HG02840 (cell line): ENCODE measurements around the gene ZSWIM6.

ENCODE experiments used
- ATAC-seq: cut with Tn5 transposase; IDR thresholded peaks from one replicate; pipeline ENCODE4 v1.9.1; 2021; ENCODE audit warnings: mild to moderate bottlenecking, moderate library complexity, moderate number of reproducible peaks; ENCODE audit not compliant: unreplicated experiment, low FRiP score

The ZSWIM6 gene

DNA sequence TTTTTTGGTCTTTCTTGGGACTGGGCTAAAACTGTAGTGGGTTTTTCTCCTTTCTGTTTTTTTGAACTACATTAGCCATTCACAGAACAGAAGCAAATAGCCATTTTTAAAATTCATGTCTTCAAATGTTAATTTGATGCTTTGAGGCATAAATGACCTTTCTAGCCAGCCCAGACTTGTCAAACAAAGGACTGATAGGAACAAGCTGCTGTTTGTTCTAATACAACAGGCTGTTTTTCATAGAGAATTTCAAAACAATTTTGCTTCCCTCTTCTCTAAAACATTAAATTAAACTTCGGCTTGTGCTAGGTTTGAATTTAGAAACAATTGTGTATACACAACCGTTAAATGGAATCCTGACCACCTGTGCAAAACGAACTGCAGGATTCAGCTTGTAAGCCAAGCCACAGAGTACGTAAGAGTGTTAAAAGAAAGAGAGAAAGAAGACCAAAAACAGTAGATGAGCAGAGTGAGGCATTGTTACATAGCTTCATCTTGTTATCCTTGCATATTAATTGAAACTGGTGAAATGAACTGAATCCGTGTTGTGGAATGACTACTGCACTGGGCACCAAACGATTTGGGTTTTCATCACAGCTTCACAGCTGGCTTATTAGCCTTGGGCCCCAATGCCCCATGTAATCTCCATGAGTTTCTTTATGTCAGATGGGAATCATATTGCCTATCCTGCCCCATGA lies 100.0 kb downstream of the ZSWIM6 start:
- no peak for ATAC-seq

DNA sequence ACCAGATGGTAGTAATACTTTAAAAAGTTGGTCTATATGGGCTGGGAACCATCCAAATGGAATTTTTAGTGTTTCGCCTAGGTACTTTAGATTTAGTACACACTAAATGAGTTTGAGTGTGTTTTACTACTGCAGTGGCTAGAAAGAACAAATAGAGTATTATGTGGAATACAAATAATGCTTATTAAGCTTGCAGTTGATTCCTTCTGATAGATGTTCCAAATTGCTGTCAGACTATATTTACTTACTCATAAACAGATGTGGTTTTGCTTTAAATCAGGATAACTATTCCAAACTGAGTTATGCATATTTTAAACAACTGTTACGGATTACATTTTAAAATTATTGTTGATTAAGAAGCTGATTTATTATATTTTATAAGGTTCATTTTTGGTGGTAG lies 103.3 kb downstream of the ZSWIM6 start:
- no peak for ATAC-seq

DNA sequence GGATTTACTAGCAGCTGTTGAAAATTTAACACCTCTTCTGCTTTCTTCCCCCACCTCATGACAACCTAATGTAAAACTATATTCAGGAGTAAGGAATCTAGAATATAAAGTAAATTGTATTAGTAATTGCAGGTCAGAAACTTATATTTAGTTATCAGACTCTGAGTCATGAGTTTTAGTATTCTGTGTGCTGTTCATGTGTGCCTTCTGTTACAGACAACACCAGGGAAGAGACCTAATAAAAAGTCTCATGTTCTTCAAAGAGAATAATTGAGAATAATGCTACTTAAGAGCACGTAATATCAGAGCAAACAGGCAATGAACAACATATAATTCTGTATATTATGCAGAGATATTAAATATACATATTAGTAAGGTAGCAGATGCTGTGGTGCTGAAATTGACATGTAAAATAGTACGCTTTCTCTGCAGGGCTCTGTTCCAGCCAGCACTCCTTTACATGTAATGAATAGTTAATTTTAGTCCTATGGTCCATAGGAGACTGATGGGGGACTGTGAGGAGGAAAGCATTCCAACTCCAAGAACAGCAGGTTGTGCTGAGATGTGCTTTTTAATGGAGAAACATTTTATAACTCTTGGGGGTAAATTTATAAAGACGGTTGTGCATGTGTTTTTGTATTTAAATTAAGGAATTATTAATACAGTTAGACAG lies 106.4 kb downstream of the ZSWIM6 start:
- ATAC-seq = no peak

DNA sequence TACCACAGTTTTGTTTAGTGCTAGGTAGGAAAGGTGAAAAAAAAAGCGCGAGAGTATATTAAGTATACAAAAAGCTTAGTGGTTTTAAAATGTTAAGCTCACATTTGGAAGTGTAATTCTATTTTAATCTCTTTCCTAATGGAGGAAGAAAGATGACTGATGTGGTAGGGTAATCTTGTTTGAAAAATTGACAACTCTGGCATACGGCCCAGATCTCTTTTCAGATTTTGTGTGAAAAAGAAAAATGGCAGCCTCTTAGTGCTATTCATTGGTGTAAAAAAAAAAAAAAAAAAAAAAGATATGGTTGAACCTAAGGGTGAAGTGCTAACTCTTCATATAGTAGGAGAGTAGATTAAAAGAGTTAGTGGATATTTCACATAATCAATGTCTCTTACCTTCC lies 108.0 kb downstream of the ZSWIM6 start:
- ATAC-seq = no peak

DNA sequence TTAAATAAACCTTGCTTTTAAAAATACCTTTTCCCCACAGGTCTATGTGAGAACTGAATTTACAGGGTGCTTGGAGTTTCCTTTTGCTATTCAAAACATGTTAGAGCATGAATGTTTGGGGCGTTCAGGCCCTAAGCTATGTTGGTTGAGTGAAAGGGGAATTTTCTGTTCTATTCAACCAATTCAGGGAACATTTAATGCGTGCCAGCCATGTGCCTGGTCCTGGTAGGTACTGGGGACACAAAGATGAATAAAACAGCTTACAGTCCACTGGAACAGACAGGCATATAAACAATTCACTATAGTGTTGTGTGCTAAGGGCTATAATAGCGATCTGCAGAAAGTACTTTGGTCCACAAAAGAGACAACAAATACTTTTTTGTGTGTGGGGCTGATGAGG lies 108.5 kb downstream of the ZSWIM6 start:
- no peak for ATAC-seq

DNA sequence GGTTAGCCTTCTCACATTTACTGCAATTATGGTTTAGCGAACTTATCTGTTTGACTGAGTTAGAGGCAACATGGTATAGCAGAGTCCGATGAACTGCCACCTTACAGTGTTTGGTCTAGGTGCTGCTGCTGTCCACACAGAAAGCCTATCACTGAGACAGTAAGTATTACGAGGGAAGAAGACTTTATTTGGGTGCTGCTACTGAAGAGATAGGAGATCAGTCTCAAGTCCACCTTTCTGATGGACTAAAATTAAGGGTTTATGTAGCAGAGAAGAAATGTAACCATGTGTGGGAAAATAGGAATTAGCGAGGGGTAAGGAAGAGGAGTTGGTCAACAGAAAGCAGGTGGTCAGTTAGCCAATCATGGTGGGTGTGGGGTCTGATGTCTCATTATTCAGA lies 109.7 kb downstream of the ZSWIM6 start:
- no peak for ATAC-seq

DNA sequence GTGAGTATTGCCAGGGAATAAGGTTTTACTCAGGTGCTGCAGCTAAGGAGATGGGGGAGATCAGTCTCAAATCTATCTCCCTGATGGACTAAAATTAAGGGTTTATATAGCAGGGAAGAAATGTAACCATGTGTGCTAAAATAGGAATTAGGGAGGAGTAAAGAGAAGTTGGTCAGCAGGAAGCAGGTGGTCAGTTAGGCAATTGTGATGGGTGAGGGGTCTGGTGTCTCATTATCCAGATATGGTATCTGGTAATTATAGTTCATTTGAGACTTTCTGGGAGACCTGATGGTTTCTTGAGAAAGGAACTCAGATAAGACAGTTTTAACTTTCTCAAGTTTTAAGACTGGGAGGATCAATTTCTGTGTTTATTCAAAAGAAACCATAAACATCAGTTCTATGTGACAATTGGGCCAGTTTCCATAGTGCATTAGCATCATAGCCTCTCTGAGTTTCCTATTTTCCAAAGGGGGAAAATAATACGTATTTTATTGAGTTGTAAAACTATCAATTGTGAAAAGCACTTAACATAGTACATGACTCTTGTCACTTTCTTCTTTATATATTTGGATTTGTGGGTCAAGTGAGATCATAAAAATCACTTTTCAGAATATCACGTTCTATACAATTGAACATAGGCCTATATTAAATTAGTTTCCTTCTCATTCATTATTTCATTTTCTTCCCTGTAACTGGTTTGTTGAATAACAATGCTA lies 115.9 kb downstream of the ZSWIM6 start:
- ATAC-seq = no peak

DNA sequence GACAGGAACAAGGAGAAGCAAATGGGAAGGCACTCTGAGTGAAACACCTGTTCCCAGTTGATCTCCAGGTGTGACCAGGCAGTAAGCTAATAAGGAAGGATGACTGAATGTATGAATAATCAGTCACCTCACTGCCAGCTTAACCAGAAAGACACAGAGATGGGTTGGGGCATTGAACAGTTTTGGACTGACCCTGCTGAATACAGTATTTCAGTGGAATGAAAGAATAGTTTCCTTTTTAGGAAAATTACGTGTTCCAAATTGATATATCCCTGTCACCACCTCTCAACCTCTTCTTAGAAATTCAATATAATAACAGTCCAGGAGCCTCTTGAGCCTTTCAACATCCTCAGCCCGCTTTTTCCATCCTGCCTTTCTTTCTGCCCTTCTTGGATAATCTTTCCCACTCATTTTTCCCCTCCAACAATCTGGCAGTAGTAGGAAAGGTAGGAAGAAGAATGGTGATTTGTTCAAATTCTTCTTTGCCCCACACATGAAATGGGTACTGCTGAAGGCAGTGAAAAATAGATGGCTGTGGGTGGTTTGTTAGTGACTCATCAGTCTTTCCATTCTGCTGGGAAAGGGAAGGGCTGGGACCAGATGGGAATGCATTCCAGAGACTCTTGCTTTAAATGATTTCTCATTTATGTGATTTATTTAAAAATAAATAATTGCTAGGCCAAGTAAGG lies 117.9 kb downstream of the ZSWIM6 start:
- ATAC-seq = no peak

DNA sequence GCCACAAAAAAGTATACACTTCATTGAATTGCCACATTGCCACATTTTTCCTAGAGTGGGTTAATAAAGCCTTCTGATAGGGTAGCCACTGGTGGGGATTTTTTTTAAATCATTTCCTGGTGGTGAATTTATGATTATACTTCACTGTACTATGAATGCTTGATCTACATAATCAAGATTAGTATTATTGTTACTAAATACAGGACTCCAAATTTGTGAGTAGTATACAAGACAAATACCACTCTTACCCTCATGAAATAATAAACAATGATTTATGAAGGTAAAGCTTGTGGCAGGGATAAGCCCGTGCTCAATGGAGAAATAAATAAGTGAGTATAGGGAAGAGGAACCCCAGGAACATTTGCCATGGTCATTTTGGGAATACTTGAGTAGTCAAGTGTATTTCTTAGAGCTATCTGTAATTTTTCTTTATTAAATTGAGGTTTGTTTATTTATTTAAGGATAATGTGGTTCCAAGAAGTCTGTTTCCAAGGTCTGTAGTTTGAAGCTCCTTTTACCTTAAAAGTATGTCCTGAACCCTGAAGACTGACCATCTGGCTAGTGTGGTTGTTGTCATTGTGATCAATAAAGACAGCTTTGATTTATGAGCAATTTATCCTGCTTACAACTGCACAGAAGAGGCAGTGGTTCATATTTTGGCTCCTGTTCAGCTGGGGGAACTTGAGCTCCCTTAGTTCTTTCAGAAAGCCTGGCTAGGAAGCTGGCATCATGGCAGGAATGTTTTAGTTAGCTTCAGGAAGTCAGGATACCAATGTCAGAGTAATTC lies 118.6 kb downstream of the ZSWIM6 start:
- no peak for ATAC-seq

DNA sequence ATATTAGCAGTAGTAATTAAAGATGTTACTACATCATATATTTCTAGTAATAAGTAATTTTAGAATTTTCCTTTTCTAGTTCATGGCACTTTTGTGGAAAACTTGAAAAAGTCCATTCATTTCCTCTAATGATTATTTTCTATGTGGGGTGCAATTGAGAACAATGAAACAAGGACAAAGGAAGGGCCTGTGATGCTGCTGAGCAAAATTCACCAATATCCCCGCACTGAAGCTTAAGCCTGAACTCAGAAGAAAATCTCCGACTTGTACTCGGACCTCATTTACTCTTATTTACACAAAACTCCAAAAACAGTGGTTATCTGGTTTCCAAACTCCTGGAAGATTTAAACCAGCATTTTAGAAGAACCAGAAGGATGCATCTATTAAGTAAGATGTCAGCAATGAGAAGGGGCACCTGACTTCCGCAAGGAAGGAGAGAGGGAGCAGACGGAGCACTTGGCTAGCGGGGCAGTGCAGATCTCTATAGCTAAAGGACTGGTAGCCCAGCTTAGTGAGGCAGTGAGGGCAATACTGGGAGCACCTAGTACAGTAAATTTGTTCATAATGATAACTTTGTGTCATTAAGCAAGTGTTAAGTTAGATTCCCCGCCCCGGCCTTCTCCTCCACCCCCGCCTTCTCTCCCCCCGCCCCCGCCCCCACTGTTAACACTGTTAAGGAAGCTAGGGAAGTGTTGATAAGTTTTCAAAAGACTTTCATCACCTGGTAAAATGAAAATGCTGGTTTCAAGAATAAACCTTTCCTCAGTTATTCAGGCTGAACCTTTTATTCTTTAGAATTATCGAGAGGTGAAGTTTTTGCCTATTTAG lies 123.3 kb downstream of the ZSWIM6 start:
- ATAC-seq = no peak

DNA sequence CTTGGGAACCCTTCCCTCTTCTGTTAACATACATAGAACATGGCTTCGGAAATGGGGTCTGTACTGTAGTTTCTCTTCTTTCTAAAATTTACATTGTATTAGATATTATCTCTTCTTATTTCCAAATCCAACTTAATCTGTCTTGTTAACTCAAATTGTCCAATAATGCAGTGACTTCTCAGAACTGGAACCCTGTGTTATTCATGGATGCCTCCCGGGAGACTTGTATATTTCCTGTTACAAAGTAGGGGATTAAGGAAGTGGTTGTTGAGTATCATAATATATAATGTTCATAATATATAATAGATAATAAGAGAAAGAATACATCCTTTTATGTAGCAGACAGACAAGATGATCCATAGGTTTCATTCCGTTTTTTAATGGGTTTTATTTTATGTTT lies 128.4 kb downstream of the ZSWIM6 start:
- no peak for ATAC-seq

DNA sequence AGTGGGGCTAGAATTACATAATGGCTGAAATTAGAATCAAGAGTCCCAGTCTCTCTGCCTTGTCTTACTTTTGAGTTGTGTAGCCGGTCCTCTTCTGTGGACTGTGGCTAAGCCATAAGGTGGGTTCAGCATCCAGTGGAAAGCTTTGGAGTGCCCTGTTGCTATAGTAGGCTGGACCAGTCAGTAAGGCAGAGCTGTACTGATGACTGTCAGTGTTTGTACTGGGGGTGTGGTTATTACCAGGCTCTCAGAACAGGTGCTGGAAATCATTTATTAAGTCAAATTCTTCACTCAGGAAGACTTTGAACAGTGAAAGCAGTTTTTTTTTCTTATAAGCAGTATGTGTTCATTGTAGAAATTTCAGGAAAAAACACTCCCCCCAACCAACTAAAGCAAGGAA lies 129.4 kb downstream of the ZSWIM6 start:
- no peak for ATAC-seq

DNA sequence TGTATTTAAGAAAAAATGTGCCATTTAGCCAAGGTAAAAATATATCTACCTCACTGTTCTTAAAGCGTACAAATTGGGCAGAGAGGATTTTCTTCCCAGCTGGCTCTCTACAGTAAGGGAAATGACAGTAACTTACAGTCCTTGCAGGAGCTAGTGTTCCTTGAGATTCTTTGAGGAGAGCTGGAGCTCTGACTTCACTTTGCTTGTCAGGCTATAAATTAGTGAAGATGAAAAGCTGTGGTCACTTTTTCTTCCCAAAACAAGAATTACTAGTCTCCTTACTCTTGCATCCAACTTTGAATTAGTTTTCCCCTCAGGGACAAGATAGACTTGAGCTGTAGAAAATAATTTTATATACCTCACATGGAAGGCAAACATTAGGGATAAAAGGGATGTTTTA lies 129.9 kb downstream of the ZSWIM6 start:
- ATAC-seq = no peak

DNA sequence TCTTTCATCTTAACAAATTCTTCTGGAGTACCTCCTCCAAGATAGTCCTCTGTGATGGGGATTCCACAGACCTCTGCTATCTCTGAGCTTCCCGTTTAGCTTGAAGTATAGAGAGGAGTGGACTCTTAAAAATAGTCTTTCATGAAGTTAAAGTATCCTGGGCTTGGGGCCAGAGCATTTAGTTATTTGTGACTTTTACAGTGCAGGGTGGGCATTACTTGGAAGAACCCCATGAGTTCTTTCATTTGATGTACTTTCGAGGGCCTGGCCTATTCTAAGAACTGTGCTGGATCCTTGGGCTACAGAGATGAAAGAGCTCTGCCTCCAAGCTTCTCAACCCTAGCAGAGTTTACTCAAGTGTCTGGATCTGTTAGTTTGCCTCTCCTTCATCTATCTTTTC lies 131.5 kb downstream of the ZSWIM6 start:
- no peak for ATAC-seq

DNA sequence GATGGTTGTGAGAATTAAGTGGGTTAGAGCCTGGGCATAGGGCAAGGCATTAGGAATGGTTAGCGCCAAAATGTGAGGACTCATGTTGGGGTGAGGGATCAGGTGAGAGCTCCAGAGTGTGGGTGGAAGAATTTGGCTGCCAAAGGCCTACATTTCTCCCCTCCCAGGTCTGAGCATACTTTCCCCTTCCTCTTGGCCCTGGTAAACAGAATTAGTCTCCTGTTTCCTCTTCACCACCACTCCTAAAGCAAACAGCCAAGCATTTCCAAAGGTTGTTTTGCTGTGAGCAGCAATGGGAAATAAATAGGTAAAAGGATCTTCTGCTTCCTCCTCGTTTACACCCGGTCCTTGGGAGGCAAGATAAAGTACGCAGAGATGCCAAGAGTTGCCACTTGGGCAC lies 132.5 kb downstream of the ZSWIM6 start:
- ATAC-seq = no peak

DNA sequence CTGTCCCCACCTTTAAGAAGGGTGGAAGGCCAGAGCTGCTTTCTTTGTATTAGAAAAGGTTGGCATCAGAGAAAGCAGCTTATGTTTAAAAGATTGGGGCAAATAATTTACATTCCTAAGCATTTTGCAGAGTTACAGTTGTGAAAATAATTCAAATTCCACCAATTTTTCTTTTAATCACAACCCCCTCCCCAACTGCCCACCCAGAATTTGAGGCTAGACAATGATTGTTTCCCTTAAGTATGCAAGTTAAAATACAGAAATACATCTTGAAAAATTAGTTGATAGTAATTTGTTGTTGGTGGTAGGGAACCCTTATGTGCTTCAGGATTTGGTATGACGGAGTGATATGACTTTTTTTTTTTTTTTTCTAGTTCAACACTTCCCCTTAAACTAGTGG lies 133.0 kb downstream of the ZSWIM6 start:
- no peak for ATAC-seq

DNA sequence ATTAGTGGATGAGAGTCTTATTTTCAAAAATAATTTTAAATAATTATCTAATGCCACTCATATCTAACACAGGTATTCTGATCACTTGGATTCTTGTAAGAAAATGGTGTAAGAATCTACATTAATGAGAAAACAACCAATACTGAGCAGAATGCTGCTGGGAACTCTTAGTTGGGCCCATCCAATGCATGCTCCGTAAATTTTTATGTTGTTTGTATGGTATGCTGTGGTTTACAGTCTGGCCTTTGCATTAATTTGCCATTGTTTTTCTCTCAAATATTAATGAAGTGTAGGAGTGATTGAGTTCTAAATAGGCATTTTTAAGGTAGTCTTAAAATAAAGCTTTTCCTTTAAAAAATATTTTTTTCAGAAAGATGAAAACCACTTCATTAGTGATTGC lies 133.4 kb downstream of the ZSWIM6 start:
- ATAC-seq = no peak

DNA sequence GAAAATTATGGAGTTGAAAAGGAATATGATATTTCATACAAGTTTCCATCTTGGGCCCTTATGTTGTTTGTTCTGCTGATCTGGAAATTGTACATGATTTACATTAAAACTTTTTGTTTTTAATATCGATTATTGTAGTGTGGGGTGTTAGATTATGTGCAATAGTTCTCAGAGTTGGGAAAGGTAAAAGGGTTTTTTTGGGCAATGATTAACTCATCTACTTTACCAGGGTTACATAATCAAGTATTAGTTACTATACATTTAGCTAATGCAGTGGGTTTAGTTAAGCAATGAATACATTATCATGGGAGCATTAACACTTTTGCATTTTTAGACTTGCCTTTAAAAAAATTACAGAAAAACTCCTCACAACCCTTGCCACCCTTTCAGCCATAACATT lies 134.0 kb downstream of the ZSWIM6 start:
- ATAC-seq = no peak

DNA sequence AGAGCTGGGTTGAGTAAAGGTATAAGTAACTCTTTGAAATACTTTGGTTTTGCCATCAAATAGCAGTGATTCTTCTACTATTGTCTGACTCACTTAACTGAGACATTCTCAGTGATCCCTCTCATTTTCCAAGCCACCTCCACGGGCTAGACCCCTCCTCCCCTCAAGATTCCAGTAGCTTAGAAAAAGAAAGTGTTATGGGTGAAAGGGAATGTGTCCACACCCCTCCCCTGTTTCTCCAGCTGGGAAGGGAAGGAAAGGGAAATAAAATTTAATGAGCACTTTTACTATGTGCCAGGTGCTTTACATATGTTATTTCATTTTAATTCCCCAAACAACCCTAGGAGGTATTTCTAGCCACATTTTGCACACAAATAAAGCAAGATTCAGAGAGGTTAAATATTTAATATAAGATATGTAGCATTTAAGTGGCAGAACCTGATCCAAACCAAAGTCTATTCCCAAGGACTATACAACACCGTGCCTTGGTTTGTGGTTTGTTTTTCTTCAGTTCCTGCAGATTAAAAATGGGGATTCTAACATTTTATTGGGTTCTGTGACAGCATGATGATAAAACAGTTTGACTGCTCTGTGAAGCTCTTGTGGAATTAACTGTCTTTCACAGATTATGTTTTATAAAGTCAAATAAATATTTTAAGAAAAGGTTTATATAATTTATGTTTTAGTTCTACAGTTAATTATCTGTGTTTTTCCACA lies 135.9 kb downstream of the ZSWIM6 start:
- ATAC-seq = no peak
